Activated CD8-positive, alpha-beta memory T cell treated with anti-CD3 and anti-CD28 coated beads for 4 hours (primary cell): ENCODE data around the gene NCAPH2.

Experiments used
- DNase-seq, 2 donors: peaks; one replicate each; pipeline ENCODE4 v3.0.0-alpha.2; 2020; ENCODE audit warnings: low read depth in 2 of 2

The NCAPH2 gene

DNA sequence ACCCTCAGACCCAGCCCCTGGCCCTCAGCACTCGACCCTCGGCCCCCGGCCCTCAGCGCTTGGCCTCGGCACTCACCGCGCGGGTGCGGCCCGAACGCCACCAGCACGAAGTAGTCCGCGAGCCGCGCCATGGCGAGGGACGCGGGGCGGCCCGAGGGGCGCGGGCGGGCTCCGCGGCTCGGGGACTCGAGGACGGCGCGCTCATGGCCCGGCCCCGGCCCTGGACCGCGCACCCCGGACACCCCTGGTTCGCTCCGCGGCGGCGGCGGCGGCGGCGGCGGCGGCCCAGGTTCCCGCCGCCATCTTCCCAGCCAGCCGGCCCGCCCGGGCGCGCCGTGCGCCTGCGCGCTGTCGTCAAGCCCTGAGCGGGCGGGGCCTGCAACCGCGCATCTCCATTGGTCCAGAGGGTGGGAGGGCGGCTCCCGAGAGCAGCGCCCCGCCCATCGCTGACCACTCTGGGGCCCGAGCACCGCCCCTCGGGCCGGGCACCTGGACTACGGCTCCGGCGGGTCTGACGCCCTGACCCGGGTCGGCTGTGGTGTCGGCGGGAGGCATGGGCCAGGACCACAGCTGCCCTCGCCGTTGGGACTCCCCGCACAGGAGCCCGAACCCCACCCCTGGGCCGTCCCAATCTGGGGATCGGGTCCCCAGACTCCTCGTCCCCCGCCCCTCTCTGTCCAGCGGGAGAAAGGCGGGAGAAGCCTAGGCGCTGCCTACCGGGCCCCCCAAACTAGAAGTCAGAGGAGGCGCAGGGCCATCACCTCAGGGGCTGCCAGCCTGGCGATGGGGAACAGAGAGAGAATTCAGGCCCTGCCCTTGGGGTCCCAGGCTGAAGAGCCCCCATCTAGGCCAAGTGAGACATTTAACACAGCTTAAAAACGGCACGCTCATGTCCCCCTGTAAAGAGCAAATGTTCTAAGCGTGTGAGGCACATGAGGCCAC lies 33.0 kb upstream of the NCAPH2 start, which contains the start of gene SBF1:
SBF1 (minus strand) TSS at position 326 of the 942 bp plus-strand sequence; CDS start at position 131, 195 bp downstream.
- peak; percentile 73 to 79 for DNase-seq

- DNase-seq, result no peak
Measured at GRCh38 chr22:50475652-50476002, 32.4 kb upstream of the NCAPH2 start.

DNA sequence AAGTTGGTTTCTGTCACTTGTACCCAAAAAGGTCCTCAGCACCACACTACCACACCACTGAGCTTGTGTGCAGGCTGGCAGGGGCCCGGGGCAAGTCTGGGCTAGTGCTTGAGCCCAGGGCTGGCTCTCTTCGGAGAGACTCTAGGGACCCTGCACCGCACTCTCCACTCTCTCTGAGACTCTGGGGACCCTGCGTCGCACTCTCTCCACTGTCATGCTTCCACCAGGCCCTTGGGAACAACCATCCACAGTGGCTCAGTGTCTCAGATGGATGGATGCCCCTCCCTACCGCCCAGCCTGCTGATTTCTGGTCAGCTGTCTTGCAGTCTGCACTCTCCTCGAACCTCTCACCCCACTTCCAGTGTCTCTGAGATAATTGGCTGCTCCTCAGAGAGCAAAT lies 31.2 kb upstream of the NCAPH2 start:
- DNase-seq, result no peak

- no peak for DNase-seq
Measured at GRCh38 chr22:50477923-50478322, 30.1 kb upstream of the NCAPH2 start.

DNA sequence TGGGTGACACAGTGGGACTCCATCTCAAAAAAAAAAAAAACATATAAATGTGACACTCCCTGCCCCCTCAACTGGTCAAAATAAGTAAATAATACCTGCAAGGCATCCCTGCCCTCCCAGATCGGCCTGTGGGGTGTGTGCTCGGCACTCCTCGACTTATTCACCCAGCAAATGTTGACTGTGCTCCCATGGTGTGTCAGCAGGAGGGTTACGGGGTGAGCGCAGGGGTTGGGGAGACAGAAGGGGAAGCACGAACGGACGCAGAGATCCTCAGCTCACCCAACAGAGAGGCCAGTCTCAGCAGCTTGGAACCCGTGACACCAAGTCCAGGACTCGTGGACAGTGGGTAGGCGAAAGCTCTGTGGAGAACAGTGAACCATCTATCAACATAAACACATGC lies 28.3 kb upstream of the NCAPH2 start:
- no peak for DNase-seq

DNA sequence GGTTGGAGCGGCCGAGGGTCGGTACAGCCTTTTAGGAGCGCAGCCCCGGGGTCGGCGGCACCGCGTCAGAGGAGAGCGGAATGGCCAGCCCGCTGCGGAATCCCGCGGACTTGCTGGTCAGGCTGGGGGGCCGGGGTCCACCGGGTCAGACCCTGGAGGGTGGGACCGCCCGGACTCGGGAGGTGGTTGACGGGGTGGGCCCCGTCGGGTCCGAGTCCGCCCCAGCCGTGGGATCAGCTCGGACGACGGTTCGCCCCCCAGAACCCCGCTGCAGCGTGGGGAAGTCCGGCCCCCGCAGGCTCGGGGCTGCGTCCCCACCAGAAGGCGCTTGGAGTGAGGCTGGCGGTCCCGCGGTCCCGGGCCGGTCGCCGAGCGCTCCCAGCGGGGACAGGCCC lies 27.0 kb upstream of the NCAPH2 start:
- DNase-seq, result no peak

GRCh38 chr22:50481440-50482106 lies 26.5 kb upstream of the NCAPH2 start, which contains the start of gene ADM2:
Gene ADM2, plus strand, starts transcription at chr22:50481543. Its CDS starts 305 bp downstream, at chr22:50481848.
- peak in 1 of 2 donors; percentile 31 for DNase-seq

GRCh38 chr22:50482107-50483074 lies 25.6 kb upstream of the NCAPH2 start:
- DNase-seq, result no peak

DNA sequence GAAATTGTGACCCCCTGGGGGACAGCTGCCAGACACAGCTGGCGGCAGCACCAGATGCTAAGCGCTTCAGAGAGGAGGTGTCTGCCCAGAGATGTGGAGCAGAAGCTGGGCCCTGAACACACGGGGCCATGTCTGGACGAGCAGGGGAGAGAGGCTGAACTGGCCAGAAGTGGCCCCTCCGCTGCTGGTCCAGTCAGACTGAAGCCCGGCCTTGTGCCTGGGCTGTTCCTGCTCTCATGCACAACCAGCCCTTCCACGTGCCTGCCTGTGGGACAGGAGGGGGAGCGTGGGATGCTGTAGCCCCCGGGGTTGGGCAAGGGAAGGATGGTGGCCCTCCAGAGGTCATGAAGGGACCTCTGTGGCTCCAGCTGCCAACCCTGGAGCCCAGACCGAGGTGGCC lies 24.9 kb upstream of the NCAPH2 start:
- no peak for DNase-seq

- DNase-seq, result no peak
Measured at GRCh38 chr22:50483556-50483955, 24.5 kb upstream of the NCAPH2 start.

- DNase-seq, result no peak
Measured at GRCh38 chr22:50483977-50484853, 23.8 kb upstream of the NCAPH2 start.

DNA sequence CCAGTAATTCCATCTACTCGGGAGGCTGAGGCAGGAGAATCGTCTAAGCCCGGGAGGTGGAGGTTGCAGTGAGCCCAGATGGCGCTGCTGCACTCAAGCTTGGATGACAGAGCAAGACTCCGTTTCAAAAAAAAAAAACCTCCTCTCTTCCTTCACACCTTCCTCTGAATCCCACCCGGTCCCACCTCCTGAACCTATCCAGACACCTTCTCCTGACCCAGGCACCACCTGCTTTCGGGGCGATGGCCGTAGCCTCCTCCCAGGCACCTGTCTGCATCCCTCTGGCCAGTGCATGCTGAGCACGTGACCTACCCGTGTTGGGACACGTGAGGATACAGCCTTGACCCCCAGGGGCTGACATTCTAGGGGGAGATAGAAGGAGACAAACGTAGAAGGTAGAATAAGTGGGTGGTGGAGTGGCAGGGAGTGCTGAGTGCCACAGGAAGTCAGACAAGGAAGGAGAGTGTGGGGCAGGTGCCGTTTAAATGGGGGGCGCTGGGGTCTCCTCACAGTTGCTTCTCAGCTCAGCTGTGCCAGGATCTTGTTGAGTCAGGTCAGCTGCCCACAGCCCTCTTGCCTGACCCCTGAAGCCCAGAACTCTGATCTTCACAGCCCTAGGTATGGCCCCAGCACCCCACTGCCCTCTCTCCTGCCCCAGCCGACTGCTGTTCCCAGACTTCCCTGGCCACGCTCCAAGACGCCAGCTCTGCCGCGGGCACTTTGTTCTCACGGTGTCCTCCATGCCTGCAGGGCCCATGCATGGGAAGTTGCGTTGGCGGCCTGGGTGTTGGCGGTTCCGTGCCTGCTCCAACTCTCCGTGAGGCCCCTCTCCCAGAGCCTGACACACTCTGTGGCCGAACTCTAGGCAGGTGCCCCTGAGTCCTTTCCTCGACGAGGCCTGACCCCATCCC lies 22.5 kb upstream of the NCAPH2 start:
- DNase-seq, result no peak

DNA sequence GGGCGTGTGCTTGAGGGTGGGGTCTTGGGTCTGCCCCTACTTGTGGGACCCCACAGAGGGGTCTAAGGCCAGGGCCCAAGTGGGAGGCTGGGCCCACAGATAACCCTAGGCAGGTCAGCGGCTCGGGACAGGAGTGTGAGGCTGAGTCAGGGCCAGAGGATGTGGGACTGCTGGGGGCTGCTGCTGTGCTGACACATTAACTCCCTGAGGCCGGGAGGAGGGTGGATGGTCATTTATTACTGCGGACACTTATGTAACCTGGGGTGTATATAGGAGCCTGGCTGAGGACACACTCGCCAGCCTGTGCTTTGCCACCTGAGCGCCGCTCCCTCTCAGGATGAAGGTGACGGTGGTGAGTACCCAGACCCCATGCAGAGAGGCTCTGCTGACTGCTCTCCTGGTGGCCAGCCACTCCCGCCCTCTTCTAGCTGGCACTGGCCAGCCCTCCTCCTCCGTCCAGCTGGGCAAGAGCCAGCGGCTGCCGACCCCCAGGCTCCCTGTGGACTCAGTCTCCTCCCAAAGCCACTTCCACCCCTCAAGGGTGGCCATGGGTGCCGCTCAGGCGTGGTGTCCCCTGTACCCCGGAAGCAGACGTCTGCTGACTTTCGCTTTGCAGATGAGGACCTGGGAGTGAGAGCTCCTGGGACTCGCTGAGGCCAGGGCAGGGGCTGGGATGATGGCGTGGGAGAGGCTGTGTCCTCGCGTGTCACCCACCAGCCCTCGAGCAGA lies 21.3 kb upstream of the NCAPH2 start, which contains the start of gene MIOX:
MIOX (plus strand) TSS at position 299 of the 729 bp plus-strand sequence; CDS start at position 338, 39 bp downstream.
- DNase-seq, result no peak

DNA sequence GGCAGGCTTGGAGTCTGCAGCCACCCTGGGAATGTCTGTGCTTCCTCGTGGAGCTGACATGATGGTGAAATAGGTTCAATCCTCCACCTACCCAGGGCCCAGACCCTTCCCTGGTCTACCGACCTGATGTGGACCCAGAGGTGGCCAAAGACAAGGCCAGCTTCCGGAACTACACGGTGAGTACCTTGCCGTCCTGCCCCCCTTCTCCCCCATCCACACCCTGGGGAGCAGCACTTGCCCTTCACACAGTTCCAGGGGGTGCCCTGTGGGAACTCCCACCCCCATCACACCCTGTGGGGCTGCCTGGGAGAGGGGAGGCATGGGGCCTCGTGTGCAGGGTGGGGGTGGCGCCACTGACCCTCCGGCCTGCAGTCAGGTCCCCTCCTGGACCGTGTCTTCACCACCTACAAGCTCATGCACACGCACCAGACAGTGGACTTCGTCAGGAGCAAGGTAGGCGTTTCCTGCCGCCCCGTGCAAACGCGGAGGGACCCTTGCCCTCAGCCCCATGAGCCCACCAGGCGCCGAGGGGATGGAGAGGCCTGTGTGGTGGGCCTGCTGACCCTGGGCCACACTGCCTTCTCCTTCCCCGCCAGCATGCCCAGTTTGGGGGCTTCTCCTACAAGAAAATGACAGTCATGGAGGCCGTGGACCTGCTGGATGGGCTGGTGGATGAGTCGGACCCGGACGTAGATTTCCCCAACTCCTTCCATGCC lies 20.6 kb upstream of the NCAPH2 start:
- no peak for DNase-seq

- DNase-seq, result no peak
Measured at GRCh38 chr22:50488006-50488677, 19.9 kb upstream of the NCAPH2 start.

- DNase-seq, result no peak
Measured at GRCh38 chr22:50488886-50489285, 19.1 kb upstream of the NCAPH2 start.
